ENCODE data around the gene INAFM1.
"Not testable (repeated sequence)": the region's sequence is repeated elsewhere in the genome, so short reads cannot be mapped to it uniquely, and the experiment has no call there.

The INAFM1 gene

DNA sequence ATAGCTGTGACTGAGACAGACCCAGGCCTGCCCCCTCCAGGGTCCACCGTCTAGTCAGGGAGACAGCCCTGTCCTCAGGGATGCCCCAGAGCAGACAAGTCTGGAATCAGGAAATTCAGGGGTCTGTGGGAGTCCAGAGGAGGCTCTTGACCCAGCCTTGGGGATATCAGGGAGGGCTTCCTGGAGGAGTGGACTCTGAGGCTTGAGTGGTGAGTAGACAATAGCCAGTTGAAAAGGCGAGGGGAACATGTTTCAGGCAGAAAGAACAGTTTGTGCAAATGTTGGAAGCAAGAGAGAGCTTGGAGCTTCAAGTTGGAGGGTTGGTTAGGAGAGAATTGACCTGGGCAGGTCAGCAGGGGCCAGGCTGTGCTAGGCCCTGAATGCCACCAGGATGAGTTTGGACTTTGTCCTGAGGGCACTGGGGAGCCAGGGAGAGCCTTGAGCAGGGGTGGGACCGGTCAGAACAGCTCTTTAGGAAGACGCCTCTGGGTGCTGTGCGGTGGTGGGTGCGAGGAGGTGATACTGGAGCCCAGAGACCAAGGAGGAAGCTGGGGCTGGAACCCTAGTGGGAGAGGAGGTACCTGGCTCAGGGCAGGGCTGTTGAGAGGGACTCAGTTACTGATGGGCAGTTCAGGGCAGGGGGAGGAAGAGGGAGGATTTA lies 15.7 kb upstream of the INAFM1 start:
- Histone ChIP-seq H3K9ac (ENCODE audit: low read depth, low read length, poor library complexity, severe bottlenecking) (no peak overlapping the region), H3K27me3 (ENCODE audit: insufficient read depth, low read length, poor library complexity, severe bottlenecking) (no peaks in the 10 kb centered on the region), H3K36me3 (ENCODE audit: insufficient read depth, low read length) (peaks cover 5% of the 10 kb centered on the region; the same call in 1 of the 2 replicates), H3K4me3 (ENCODE audit: low read length, poor library complexity, severe bottlenecking) (no peak overlapping the region), H3K9me2 (replicated peaks; ENCODE audit: low read depth, low read length) (no peaks in the 10 kb centered on the region), H3K4me2 (ENCODE audit: low read depth, low read length, poor library complexity, severe bottlenecking) (peak overlapping the region; percentile 100), H3F3A (ENCODE audit: low read depth) (no peaks in the 10 kb centered on the region), H3K79me2 (ENCODE audit: insufficient read depth, low read length) (peaks cover 25% of the 10 kb centered on the region), H3K4me1 (ENCODE audit: insufficient read depth, low read length, poor library complexity, severe bottlenecking) (peaks cover 22% of the 10 kb centered on the region), H3K9me3 (ENCODE audit: insufficient read depth, low read depth, low read length) (no peaks in the 10 kb centered on the region), H4K20me1 (ENCODE audit: insufficient read depth, low read length, poor library complexity, severe bottlenecking) (no peaks in the 10 kb centered on the region), H2AFZ (ENCODE audit: low read length) (no peak overlapping the region)
- no peak for TF ChIP-seq EZH2phosphoT487 (IDR thresholded peaks at IDR 0.05; ENCODE audit: borderline replicate concordance)
- TF ChIP-seq, protein P1, sequence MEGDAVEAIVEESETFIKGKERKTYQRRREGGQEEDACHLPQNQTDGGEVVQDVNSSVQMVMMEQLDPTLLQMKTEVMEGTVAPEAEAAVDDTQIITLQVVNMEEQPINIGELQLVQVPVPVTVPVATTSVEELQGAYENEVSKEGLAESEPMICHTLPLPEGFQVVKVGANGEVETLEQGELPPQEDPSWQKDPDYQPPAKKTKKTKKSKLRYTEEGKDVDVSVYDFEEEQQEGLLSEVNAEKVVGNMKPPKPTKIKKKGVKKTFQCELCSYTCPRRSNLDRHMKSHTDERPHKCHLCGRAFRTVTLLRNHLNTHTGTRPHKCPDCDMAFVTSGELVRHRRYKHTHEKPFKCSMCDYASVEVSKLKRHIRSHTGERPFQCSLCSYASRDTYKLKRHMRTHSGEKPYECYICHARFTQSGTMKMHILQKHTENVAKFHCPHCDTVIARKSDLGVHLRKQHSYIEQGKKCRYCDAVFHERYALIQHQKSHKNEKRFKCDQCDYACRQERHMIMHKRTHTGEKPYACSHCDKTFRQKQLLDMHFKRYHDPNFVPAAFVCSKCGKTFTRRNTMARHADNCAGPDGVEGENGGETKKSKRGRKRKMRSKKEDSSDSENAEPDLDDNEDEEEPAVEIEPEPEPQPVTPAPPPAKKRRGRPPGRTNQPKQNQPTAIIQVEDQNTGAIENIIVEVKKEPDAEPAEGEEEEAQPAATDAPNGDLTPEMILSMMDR (conservative IDR thresholded peaks at IDR 0.05; ENCODE audit: low read length) = no peak

DNA sequence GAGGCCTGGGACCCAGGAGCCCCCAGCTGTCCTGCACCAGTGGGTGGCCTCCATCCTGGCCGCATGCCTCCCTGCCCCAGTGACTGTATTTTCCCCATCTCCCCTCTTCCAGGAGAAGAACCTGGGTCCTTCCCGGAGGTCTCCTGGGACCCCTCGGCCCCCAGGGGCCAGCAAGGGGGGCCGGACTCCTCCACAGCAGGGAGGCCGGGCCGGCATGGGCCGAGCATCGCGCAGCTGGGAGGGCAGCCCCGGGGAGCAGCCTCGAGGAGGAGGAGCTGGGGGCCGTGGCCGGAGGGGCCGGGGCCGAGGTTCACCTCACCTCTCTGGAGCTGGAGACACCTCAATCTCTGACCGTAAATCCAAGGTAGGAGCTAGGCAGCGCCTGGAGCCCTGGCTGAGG lies 14.2 kb upstream of the INAFM1 start:
- no peaks in the 10 kb centered on the region for H4K20me1 ChIP-seq (ENCODE audit: insufficient read depth, low read length, poor library complexity, severe bottlenecking)
- H3K4me1 ChIP-seq (ENCODE audit: insufficient read depth, low read length, poor library complexity, severe bottlenecking) = peaks cover 22% of the 10 kb centered on the region
- no peaks in the 10 kb centered on the region for H3K9me3 ChIP-seq (ENCODE audit: insufficient read depth, low read depth, low read length)
- H3F3A ChIP-seq (ENCODE audit: low read depth) = no peaks in the 10 kb centered on the region
- H2AFZ ChIP-seq (ENCODE audit: low read length) = no peak overlapping the region
- H3K36me3 ChIP-seq (ENCODE audit: insufficient read depth, low read length) = peaks cover 5% of the 10 kb centered on the region; the same call in 1 of the 2 replicates
- no peaks in the 10 kb centered on the region for H3K9me2 ChIP-seq (replicated peaks; ENCODE audit: low read depth, low read length)
- H3K9ac ChIP-seq (ENCODE audit: low read depth, low read length, poor library complexity, severe bottlenecking) = no peak overlapping the region
- H3K79me2 ChIP-seq (ENCODE audit: insufficient read depth, low read length) = peaks cover 25% of the 10 kb centered on the region
- H3K4me2 ChIP-seq (ENCODE audit: low read depth, low read length, poor library complexity, severe bottlenecking) = no peak overlapping the region
- no peak overlapping the region for H3K4me3 ChIP-seq (ENCODE audit: low read length, poor library complexity, severe bottlenecking)
- TF ChIP-seq, protein P1 (conservative IDR thresholded peaks at IDR 0.05; ENCODE audit: low read length) = no peak
- no peak for TF ChIP-seq EZH2phosphoT487 (IDR thresholded peaks at IDR 0.05; ENCODE audit: borderline replicate concordance)
- H3K27me3 ChIP-seq (ENCODE audit: insufficient read depth, low read length, poor library complexity, severe bottlenecking) = no peaks in the 10 kb centered on the region

DNA sequence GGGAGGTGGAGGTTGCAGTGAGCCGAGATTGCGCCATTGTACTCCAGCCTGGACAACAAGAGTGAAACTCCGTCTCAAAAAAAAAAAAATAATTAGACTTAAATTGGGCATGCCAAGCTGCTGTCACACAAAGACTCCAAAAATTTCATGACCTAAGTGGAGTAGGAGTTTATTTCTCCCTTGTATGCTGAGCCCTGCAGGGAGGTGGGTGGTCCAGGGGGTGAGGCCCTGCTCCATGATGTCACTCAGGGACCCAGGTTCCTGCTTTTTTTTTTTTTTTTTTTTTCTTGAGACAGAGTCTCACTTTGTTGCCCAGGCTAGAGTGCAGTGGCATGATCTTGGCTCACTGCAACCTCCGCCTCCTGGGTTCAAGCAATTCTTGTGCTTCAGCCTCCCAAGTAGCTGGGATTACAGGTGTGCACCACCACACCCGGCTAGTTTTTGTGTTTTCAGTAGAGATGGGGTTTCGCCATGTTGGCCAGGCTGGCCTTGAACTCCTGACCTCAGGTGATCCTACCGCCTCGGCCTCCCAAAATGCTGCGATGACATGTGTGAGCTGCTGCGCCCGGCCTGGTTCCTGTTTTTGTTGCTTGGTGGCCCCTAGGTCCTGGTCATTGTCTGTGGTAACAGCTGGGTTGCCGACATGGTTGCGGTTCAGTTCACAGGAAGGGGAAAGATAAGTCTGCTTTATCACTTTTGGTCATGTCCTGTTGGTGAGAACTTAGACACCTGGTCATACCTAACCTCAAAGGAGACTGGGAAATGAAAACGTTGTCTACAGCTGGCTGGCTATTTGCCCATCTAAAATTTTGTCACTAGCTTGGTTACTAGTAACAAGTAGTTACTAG lies 12.5 kb upstream of the INAFM1 start:
- not testable (repeated sequence) for H4K20me1 ChIP-seq (ENCODE audit: insufficient read depth, low read length, poor library complexity, severe bottlenecking); H3K9ac ChIP-seq (ENCODE audit: low read depth, low read length, poor library complexity, severe bottlenecking); H3K9me3 ChIP-seq (ENCODE audit: insufficient read depth, low read depth, low read length); H2AFZ ChIP-seq (ENCODE audit: low read length); H3K4me2 ChIP-seq (ENCODE audit: low read depth, low read length, poor library complexity, severe bottlenecking); H3K36me3 ChIP-seq (ENCODE audit: insufficient read depth, low read length); H3K4me3 ChIP-seq (ENCODE audit: low read length, poor library complexity, severe bottlenecking); H3K9me2 ChIP-seq (replicated peaks; ENCODE audit: low read depth, low read length); H3K27me3 ChIP-seq (ENCODE audit: insufficient read depth, low read length, poor library complexity, severe bottlenecking); H3F3A ChIP-seq (ENCODE audit: low read depth)
- peaks cover 15% of the 10 kb centered on the region for H3K4me1 ChIP-seq (ENCODE audit: insufficient read depth, low read length, poor library complexity, severe bottlenecking)
- peaks cover 25% of the 10 kb centered on the region for H3K79me2 ChIP-seq (ENCODE audit: insufficient read depth, low read length)

All from Loucy (cell line).